M059J (cell line): ENCODE data around the gene DNAJC15. TPM values are rescaled to one million over a fixed set of nuclear protein-coding genes. Genes with fewer than 3 reads are reported as not detected.

Experiments used
- DNase-seq: peaks from one replicate; pipeline ENCODE4 v3.0.0-alpha.2; 2012; ENCODE audit warnings: low read depth
- total RNA-seq: library from RNA; depleted of rRNA; stranded (reverse); fragments of >200 nt; shearing (Covaris generic); gene quantifications from 2 replicates; pipeline ENCODE4 v1.2.3, GENCODE V29; 2014

DNAJC15 gene
- total RNA-seq, 1 experiment from 2014 or later, result 34.6 TPM

DNA sequence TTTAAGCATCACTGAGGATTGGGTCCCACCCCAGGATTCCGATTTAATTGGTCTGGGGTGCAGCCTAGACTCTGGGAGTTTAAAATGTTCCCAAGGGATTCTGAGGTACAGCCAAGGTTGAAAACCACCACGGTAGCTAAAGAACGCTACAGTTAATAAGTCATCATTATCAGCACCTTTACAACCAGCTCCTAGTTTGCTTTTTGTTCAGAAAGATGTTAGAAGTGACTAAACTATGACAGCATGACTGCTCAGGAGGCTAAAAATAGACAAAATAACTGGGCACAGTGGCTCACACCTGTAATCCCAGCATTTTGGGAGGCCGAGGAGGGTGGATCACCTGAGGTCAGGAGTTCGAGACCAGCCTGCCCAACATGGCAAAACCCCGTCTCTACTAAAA is 19.7 kb upstream of the DNAJC15 start:
- DNase-seq, result no peak

DNA sequence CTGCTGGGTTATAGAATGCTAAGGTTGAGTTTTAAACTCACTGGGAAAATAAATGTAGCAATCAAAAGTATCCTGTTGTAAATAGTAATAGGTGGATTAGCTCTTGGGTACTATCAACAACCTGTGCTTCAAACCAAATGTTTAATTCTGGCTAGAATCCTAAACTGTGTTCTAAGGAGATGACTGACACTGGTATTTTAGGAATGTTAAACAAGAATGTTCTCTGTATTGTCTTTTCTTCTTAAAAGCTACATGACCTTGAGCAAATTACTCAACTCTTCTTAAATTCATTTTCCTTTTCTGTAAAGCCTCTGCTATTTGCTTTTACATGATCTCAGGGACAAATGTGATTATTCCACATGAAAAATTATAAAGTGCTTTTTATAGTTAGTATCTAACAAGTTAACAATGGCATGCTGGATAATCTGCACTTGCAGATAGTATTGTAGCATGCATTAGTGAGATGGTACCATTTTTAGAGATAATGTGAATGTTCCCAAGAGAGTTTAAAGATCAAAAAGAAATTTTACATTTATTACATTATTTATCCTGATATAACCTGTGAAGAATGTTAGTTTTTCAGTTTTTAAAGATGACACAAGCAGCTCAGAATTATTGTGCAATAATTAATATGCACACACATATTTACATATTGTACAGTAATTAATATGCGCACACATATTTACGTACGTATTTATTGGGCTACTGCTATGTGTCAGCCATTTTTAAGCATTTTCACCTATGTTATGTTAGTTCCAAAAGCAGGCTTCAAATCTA is 17.7 kb upstream of the DNAJC15 start:
- peak; percentile 78 for DNase-seq

GRCh38 chr13:43006893-43007631 is 16.3 kb upstream of the DNAJC15 start:
- peak; percentile 66 for DNase-seq

GRCh38 chr13:43008596-43008995 is 14.8 kb upstream of the DNAJC15 start:
- DNase-seq, result no peak

GRCh38 chr13:43009506-43009905 is 13.9 kb upstream of the DNAJC15 start:
- no peak for DNase-seq

DNA sequence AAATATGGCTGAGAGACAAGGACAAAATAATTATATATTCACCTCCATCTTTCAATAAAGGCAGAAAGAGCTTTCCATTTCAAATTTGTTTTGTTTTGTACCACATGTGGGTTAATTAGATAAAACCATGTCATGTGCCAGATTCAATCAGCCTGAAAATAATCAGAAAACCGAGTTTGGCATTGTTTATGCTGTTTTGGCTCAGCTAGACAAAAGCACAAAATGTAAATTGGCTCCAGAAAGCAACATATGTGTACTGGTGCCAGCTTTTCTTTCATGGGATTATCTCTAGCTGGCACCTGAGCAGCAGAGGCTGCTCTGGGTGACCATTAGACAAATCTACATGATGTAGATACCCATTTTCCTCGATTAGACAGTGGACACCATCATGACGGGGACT is 9.2 kb upstream of the DNAJC15 start:
- no peak for DNase-seq

DNA sequence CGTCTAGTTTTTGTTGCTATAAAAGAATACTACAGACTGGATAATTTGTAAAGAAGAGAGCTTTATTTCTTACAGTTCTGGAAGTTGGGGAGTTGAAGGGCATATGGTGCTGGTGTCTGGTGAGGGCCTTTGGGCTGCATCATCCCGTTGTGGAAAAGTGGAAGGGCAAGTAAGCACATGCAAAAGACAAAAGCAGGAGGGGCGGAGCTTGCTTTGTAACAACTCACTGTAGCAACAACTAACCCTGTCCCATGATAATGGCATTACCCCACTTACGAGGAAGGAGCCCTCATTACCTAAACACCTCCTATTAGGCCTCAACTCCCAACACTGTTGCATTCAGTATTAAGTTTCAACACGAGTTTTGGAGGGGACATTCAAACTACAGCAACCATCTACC is 7.2 kb upstream of the DNAJC15 start:
- no peak for DNase-seq

DNA sequence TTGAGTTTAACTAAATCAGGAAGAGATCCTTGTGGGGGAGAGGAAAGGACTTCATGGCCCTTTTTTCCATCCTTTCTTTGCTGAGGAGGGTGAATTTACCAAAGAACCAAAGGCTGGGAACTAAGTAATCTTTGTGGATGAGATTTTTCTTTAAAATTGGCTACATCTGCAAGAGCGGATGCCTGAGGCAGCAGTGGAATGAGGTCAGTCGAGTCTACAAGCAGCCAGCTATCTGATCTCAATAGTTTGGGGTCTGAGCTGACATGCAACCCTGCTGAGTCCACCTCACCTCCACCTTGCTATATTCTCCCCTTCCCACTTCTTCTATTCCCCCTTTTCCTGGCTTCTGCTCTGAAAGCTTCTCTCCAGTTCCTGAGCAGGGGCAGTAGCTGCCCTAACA is 3.6 kb upstream of the DNAJC15 start:
- no peak for DNase-seq

- DNase-seq, result no peak
Observed at GRCh38 chr13:43020794-43021193, 2.6 kb upstream of the DNAJC15 start.

GRCh38 chr13:43021926-43022670 is 1.3 kb upstream of the DNAJC15 start:
- peak; percentile 75 for DNase-seq

DNA sequence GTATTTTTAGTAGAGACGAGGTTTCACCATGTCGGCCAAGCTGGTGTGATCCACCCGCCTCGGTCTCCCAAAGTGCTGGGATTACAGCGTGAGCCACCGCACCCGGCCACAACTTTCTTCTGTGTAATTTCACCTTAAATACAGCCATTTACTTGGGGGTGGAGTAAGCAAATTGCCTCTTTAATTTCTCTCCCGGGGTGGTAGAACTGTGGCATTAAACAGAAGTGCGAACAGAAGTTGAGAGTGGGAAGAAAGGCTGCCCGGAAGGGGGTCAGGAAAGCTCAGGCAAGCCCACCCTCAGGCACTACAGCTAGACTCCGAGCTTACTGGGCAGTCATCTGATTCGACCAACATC is 475 bp upstream of the DNAJC15 start:
- no peak for DNase-seq

- DNase-seq, result no peak
Observed at GRCh38 chr13:43026262-43026661, 2.9 kb downstream of the DNAJC15 start.

DNA sequence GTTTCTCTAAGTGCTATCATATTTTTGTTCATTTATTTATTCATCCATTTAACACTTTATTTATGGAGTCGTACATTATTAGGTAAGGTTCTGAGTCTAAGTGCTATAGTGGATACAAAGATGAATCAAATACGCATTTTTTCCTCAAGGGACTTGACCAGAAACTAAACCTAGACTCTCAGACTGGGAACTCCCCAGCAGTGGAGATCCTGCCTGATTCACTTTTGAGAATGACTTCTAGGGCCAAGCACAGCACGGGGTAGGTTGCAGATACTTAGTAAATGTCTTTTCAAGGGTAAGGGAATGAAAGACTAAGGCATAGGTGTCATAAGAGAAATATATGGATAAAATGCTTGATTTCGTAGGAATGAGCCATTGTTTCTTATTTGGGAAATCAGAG is 7.2 kb downstream of the DNAJC15 start:
- DNase-seq, result no peak

- no peak for DNase-seq
Observed at GRCh38 chr13:43031881-43032280, 8.5 kb downstream of the DNAJC15 start.

- no peak for DNase-seq
Observed at GRCh38 chr13:43033038-43033437, 9.7 kb downstream of the DNAJC15 start.

DNA sequence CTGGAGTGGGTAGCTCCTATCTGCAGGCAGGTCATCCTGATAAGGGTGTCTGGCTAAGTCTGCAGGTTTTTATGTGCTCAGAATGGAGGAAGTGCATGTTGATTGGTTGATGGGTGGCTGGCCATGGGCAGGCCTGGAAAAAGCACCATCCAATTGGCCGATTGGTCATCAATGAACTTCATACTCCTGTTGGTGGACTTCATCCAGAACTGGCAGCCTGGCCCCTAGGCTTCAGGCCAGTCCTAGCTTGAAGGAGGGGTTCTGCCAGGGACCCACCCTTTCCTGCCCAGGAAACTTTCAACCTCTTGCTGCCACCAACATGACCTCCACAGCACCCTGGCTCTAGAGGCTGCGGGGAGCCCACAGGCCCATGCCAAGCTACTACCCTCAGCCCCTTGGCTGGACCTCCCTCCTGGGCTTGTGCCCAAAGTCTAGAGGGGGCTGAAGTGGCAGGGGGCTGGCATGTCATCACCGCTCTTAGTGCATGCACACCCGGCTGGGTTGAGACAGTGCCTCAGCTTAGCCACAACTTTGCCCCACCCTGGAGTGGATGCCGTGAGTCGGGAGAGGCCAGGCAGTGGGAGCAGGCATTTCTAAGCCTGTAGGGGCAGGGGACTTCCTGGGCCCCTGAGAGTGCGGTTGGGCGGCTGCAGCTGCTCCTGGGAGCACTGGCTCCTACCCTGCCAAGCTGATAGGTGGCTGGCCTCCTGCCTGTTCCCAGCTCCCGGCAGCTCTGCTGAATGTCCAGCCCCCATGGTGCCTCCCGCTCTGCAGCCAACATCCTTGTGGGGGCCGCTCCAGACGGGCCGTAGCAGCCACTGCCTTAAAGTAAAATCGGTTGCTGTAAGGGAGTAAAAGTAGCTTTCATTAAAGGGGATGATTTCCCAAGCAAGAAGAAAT is 13.2 kb downstream of the DNAJC15 start:
- no peak for DNase-seq

- no peak for DNase-seq
Observed at GRCh38 chr13:43039966-43040365, 16.6 kb downstream of the DNAJC15 start.

GRCh38 chr13:43040581-43041368 is 17.4 kb downstream of the DNAJC15 start:
- DNase-seq, result peak; percentile 42

GRCh38 chr13:43041369-43041921 is 18.1 kb downstream of the DNAJC15 start:
- no peak for DNase-seq

DNA sequence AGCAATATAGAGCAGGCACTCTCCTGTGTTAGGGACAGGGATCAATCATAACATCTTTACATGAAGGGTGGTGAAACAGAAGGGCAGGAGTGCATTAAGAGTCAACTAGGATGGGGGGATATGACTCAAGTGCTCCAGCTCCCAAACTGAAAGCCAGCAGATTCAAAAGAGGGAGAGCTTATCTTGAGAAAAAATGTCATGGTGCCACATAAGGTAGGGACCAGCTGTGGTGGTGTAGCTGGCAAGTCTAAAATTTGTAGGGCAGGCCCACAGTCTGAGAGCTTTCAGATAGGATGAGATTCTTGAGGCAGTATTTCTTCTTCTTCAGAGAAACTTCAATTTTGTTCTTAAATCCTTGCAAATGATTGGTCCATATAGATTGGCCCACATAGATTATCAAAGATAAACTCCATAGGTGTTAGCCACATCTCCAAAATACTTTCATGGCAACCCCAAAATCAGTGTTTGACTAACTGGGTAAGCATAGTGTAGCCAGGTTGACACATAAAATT is 19.1 kb downstream of the DNAJC15 start:
- no peak for DNase-seq
